Aorta (tissue), 5 donors: ENCODE measurements around the gene PRRX1. TPM values are rescaled to one million over a fixed set of nuclear protein-coding genes. Genes with fewer than 3 reads are reported as not detected.

ENCODE experiments used
- ATAC-seq: fragments of 200-7000 bp; cut with Tn5 transposase; one replicate; pipeline ENCODE4 v1.9.1; 2022; ENCODE audit warnings: moderate library complexity; ENCODE audit not compliant: low FRiP score
- DNase-seq, 2 donors: peaks; one replicate each; pipeline ENCODE4 v3.0.0-alpha.2; 2020
- H3K27ac ChIP-seq, 2 donors: one replicate each; pipeline ENCODE4 v1.5.1; 2013; ENCODE audit warnings: low read length in 2 of 2, mild to moderate bottlenecking in 2 of 2, moderate library complexity in 2 of 2, control low read depth in 1 of 2, inconsistent platforms in 1 of 2, low read depth in 1 of 2
- H3K27me3 ChIP-seq, 2 donors: one replicate each; pipeline ENCODE4 v1.6.1; 2013; ENCODE audit warnings: control low read depth in 1 of 2, low read length in 1 of 2, mild to moderate bottlenecking in 1 of 2, moderate library complexity in 1 of 2; ENCODE audit not compliant: insufficient read depth in 2 of 2, control insufficient read depth in 1 of 2
- H3K36me3 ChIP-seq, 2 donors: one replicate each; pipeline ENCODE4 v1.6.1; 2013; ENCODE audit warnings: control low read depth in 1 of 2, low read length in 1 of 2, mild to moderate bottlenecking in 1 of 2; ENCODE audit not compliant: insufficient read depth in 2 of 2, control insufficient read depth in 1 of 2
- H3K4me1 ChIP-seq, 2 donors: one replicate each; pipeline ENCODE4 v1.6.1; 2013; ENCODE audit warnings: low read length in 2 of 2, control low read depth in 1 of 2, mild to moderate bottlenecking in 1 of 2, moderate library complexity in 1 of 2; ENCODE audit not compliant: insufficient read depth in 2 of 2, control insufficient read depth in 1 of 2
- H3K4me3 ChIP-seq, 2 donors: one replicate each; pipeline ENCODE4 v1.5.1; 2013; ENCODE audit warnings: low read length in 2 of 2, control low read depth in 1 of 2, mild to moderate bottlenecking in 1 of 2
- H3K9me3 ChIP-seq: one replicate; pipeline ENCODE4 v1.6.1; 2013; ENCODE audit warnings: mild to moderate bottlenecking, low read length; ENCODE audit not compliant: control insufficient read depth
- WGBS, 2 donors: extraction: QIAGEN DNeasy Blood & Tissue Kit; methylation state at CpG; one replicate each; pipeline ENCODE4 v1.1.7; 2013; 5-methylcytosine and 5-hydroxymethylcytosine counted together
- intact Hi-C, 2 donors: fragments of 100-400 bp; cut with DNase I; formaldehyde crosslinking; loops; one replicate each; pipeline versions ENCODE4 v1.14.2 to v1.15.0; 2022
- polyA plus RNA-seq, 2 donors: library from polyadenylated mRNA; stranded (reverse); fragments of 200-250 nt; gene quantifications; one replicate each; pipeline ENCODE4 v1.2.3, GENCODE V29; 2013
- total RNA-seq, 2 donors: library from RNA; stranded (reverse); fragmentation: NEBNext Ultra II Directional; extraction: Animal tissue kit (Norgen Biotek cat#: 25700); gene quantifications; one replicate each; pipeline ENCODE4 v1.2.1, GENCODE V29; 2021
- donor health status: healthy with polysubstance abuse.
- donor health status: Bipolar disorder and iron deficiency.
- donor health status: DM: no; HTN: no; CAD: no.
- donor health status: DM: no; HTN: no; CAD: no.
- donor health status: DM: yes; HTN: yes; CAD: no.

PRRX1 gene
- total and polyA plus RNA-seq, 4 donors = 15.2 to 272 (median 105) TPM

DNA sequence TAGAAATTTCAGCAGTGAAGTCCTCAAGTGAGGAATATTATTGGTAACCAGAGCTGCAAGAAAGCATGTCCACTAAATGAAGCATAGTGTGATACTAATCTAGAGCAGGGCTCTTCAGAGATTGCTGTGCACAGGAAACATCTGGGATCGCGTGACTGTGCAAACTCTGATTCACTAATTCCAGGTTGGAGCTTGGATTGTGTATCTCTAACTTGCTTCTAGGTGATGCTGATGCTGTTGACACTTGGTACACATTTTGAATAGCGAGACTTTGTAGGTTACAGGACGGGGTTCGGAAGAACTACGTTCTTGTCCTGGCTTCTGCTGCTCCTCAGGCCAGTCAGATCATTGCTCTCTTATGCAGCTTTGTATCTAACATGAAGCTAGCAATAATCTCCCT lies 66.5 kb downstream of the PRRX1 start:
- peak overlapping the region in 1 of 2 donors; percentile 34 for H3K27ac ChIP-seq
- H3K4me1 ChIP-seq = peaks cover 1 to 7% of the 10 kb centered on the region in 2 donors
- no peaks in the 10 kb centered on the region for H3K9me3 ChIP-seq
- no peaks in the 10 kb centered on the region for H3K36me3 ChIP-seq
- DNase-seq = no peak
- H3K27me3 ChIP-seq = no peaks in the 10 kb centered on the region
- ATAC-seq = no peak
- no peak overlapping the region for H3K4me3 ChIP-seq
- intact Hi-C loops = no loop called here
- WGBS, 2 donors = 95 to 97% methylated on average over 6 of the region's 6 CpGs

DNA sequence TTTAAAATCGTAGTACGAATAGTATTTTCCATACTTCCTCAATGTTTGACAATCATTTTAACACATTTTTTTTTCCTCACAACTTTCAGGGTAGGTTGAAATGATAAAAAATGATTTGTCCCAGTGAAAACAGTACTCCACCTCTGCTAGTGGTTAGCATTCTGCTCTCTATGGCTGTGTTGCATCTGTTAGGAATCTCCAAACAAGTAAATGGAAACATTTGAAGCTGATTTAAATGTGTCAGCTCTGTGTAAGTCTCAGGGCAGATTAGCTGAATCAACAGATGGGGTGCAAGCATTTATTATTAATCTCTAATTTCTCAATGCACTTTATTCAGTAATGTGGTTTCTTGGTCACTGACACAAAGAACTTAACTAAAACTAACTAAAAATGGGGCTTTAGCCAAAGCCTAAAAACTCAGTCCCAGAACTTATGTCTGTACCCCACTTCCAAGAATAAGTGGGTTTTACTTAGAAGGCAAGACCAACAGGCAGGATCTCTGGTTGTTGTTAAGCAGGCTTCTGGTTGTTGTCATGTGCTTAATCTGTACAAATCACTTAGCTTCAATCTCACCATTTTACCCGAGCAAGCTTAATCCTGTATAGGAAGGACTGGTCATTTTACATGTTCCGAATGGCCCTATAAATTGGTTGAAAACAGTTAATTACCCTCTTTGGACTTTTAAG lies 67.8 kb downstream of the PRRX1 start:
- 94% methylated on average over 4 of the region's 4 CpGs for WGBS, 2 donors
- Histone ChIP-seq H3K9me3 (no peaks in the 10 kb centered on the region), H3K4me1 (peaks cover 5 to 7% of the 10 kb centered on the region in 2 donors), H3K36me3 (peaks cover 0 to 4% of the 10 kb centered on the region in 2 donors), H3K27ac (no peak overlapping the region), H3K4me3 (no peak overlapping the region), H3K27me3 (no peaks in the 10 kb centered on the region)
- no peak for ATAC-seq
- intact Hi-C loops = no loop called here
- no peak for DNase-seq

DNA sequence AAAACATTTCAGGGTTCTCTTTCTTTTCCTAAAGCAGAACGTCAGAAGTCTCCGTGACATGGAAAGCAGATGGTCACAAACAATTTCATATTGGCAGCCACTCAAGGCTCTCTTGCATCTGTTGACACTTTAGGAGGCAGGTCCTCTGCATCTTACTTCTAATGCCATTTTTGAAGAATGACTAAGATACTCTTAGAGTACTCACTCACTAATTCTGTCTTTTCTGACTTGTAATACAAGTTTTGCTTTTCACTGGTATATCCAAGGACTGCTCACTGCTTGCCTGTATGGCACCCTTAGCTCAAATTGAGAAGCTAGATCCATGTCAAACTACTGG lies 68.3 kb downstream of the PRRX1 start:
- intact Hi-C loops = no loop called here
- Histone ChIP-seq H3K4me1 (peaks cover 5 to 7% of the 10 kb centered on the region in 2 donors), H3K9me3 (no peaks in the 10 kb centered on the region), H3K4me3 (no peak overlapping the region), H3K36me3 (peaks cover 0 to 6% of the 10 kb centered on the region in 2 donors), H3K27me3 (no peaks in the 10 kb centered on the region), H3K27ac (no peak overlapping the region)
- ATAC-seq (no peak), DNase-seq (no peak)
- WGBS, 2 donors = 72 to 75% methylated on average over 2 of the region's 2 CpGs

DNA sequence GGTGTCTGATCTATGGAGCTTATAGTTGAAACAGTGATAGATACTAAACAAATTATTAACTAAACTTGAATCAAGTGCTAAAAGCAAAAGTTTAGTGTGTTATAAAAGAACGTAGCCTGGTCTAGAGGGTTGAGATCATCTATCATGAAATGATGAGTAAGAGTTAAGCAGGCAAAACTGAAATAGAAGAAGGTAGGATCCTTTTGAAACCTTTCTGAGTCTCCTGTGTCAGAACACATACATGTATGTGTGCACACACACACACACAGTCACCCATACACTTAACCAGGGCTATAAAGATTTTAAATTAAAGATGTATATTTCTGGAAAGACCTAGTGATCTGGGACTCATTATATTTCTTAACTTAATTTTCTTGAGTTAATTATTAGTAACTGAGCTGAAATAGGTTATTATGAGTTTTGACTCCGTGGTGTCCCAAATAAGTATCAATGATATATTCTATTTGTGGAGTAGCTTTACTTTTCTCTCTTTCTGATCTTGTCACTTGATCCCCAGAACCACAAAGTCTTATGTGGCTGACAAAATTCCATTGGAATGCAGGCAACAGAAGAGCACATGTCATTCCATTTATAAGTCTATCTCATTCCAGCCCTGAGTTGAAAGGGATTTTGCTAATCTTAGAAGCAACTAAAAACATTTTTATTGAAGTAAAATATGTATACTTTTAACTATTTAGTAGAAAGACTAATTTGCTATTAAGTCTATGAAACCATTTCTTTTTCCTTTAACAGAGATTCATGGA lies 70.7 kb downstream of the PRRX1 start:
- H3K9me3 ChIP-seq = no peaks in the 10 kb centered on the region
- no peak for DNase-seq
- no peak for ATAC-seq
- 70 to 79% methylated on average over 2 of the region's 2 CpGs for WGBS, 2 donors
- H3K27me3 ChIP-seq = no peaks in the 10 kb centered on the region
- H3K4me3 ChIP-seq = no peak overlapping the region
- H3K27ac ChIP-seq = no peak overlapping the region
- H3K36me3 ChIP-seq = peaks cover 0 to 6% of the 10 kb centered on the region in 2 donors
- H3K4me1 ChIP-seq = peaks cover 5 to 7% of the 10 kb centered on the region in 2 donors
- intact Hi-C loops = no loop called here

DNA sequence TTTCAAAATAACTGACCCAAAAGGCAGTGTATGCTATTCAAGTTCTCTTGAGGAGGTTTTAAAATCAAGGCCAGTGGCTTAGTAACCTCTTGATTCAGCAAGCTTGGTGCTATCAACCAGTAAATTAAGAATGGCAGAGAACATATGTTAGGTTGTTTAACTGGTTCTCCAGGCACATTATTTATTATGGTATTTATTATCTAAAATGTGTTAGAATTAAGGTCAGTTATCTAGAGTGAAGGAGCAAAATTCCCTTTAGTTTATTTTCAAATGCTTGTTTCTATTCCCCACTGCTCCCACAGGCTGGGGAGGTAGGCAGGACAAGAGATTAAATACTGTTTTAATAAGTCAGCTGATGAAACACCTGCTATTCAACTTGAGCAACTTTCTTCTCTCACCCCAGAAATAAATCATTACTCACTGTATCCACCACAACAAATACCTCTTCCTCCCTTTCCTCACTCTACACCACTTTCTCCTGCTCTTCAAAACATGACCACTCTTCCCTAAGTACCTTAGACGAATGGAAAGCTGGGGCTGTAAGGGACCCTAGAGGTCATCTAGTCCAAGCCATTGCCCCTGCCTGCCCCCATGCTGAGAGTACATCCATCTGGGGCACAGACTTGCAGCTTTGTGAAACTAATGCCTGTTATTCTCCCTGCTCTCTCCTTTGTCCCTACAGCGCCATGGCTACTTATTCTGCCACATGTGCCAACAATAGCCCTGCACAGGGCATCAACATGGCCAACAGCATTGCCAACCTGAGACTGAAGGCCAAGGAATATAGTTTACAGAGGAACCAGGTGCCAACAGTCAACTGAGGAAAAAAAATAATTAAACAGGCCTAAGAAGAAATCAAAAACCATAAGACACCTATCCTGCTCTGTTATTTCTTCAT lies 71.7 kb downstream of the PRRX1 start:
- no peaks in the 10 kb centered on the region for H3K27me3 ChIP-seq
- no peaks in the 10 kb centered on the region for H3K9me3 ChIP-seq
- intact Hi-C loops = no loop called here
- no peak for DNase-seq
- ATAC-seq = peak; percentile 39
- H3K36me3 ChIP-seq = peaks cover 0 to 6% of the 10 kb centered on the region in 2 donors
- peaks cover 0 to 3% of the 10 kb centered on the region in 2 donors for H3K4me1 ChIP-seq
- WGBS, 2 donors = 42 to 48% methylated on average over 2 of the region's 2 CpGs
- H3K4me3 ChIP-seq = no peak overlapping the region
- H3K27ac ChIP-seq = no peak overlapping the region

DNA sequence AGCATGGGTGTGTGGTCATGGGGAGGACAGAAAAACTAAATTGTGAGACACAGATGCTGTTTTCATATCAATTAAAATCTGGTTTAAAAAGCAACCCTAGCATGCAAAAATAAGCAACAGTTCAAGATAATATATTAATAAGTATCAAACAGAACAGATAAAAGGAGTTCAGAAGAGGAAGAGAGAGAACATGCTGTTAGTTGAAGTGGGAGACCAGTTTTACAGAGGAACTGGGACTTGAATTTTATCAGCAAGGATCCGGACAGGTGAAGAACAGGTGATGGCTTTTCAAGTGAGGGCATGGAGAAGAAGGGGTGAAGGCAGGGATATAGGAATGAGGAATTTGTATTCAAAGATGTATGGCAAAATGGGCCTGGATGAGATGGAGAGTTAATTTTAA lies 75.9 kb downstream of the PRRX1 start:
- WGBS, 2 donors = 97 to 98% methylated on average over 1 of the region's 1 CpG
- no peaks in the 10 kb centered on the region for H3K27me3 ChIP-seq
- DNase-seq = no peak
- intact Hi-C loops = no loop called here
- H3K4me1 ChIP-seq = peaks cover 0 to 3% of the 10 kb centered on the region in 2 donors
- no peak for ATAC-seq
- H3K27ac ChIP-seq = no peak overlapping the region
- H3K36me3 ChIP-seq = peaks cover 0 to 6% of the 10 kb centered on the region in 2 donors
- H3K9me3 ChIP-seq = no peaks in the 10 kb centered on the region
- no peak overlapping the region for H3K4me3 ChIP-seq

DNA sequence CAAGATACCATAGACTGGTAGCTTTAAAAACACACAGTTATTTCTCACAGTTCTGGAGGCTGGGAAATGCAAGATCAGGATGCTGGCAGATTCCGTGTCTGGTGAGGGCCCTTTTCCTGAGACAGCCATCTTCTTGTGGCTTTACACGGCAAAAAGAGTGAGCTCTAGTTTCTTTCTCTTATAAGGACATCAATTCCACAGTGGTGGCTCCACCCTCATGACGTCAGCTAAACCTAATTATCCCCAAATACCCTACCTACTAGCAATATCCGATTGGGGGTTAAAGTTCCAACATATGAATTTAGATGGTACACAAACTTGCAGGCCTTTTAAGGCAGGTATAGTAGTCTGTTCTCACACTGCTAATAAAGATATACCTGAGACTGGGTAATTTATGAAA lies 77.7 kb downstream of the PRRX1 start:
- no peaks in the 10 kb centered on the region for H3K27me3 ChIP-seq
- no peak overlapping the region for H3K4me3 ChIP-seq
- WGBS, 2 donors = 86 to 87% methylated on average over 4 of the region's 4 CpGs
- H3K4me1 ChIP-seq = no peaks in the 10 kb centered on the region
- peaks cover 0 to 2% of the 10 kb centered on the region in 2 donors for H3K36me3 ChIP-seq
- no peak for DNase-seq
- intact Hi-C loops = no loop called here
- no peak for ATAC-seq
- no peak overlapping the region for H3K27ac ChIP-seq
- no peaks in the 10 kb centered on the region for H3K9me3 ChIP-seq

DNA sequence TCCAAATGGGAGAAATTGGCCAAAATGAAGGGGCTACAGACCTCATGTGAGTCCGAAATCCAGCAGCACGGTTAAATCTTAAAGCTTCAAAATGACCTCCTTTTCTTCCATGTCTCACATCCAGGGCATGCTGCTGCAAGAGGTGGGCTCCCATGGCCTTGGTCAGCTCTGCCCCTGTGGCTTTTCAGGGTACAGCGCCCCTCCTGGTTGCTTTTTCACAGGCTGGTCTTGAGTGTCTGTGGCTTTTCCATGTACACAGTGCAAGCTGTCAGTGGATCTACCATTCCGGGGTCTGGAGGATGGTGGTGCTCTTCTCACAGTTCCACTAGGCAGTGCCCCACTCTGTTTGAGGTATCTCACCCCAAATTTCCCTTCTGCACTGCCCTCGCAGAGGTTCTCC lies 78.7 kb downstream of the PRRX1 start:
- 91 to 96% methylated on average over 5 of the region's 5 CpGs for WGBS, 2 donors

More for the DNA sequence above, 78.7 kb downstream of the PRRX1 start:
- DNase-seq (no peak), ATAC-seq (no peak)
- Histone ChIP-seq H3K27ac (no peak overlapping the region), H3K27me3 (no peaks in the 10 kb centered on the region), H3K36me3 (no peaks in the 10 kb centered on the region), H3K4me3 (no peak overlapping the region), H3K9me3 (no peaks in the 10 kb centered on the region), H3K4me1 (no peaks in the 10 kb centered on the region)
- intact Hi-C loops = no loop called here
